ENCODE measurements around the gene GNE. TPM values are rescaled to one million over a fixed set of nuclear protein-coding genes. Genes with fewer than 3 reads are reported as not detected.
"Not testable (repeated sequence)": the region's sequence is repeated elsewhere in the genome, so short reads cannot be mapped to it uniquely, and the experiment has no call there.

Gene GNE
- total RNA-seq, 1 experiment from 2014 or later, result 8.4 TPM

DNA sequence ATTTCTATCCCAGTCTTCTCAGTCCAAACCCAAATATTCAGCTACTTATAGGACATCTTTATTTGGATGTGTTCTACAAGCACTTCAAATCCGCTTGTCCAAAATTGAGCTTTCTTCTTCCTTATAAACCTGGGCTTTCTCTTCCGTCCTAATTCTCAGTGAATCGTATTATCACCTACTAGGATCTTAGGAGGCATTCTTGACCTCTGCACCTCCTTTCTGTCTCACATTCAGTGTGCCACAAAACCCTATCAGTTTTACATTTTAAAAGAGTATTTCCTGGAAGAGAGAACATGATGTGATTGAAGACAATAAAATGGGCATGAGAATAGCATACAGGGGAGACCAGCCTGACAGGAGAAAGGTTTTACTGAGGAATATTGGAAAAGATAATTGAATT lies 16.8 kb upstream of the GNE start (continued):
- TF ChIP-seq ELF1 (IDR thresholded peaks at IDR 0.05; ENCODE audit: borderline replicate concordance, low read depth), result no peak

GRCh38 chr9:36273354-36273753 lies 15.1 kb upstream of the GNE start:
- H3K36me3 ChIP-seq (ENCODE audit: control insufficient read depth in 1 of 2, insufficient read depth in 2 of 2, low read length in 2 of 2); H3K9me3 ChIP-seq (ENCODE audit: control insufficient read depth in 1 of 2, insufficient read depth in 1 of 2, low read depth in 1 of 2, low read length in 2 of 2); RAD21 ChIA-PET (ENCODE audit: low non-redundant PET in 1 of 2, low total read pairs in 2 of 2, uncharacterized antibody in 2 of 2, unreplicated experiment in 2 of 2); H3K27me3 ChIP-seq (ENCODE audit: insufficient read depth, low read length); DNase-seq (ENCODE audit: low read depth, low spot score); intact Hi-C loops (cut with micrococcal nuclease); H2AFZ ChIP-seq (ENCODE audit: low read depth, low read length, poor library complexity, severe bottlenecking); ATAC-seq; H3K79me2 ChIP-seq (ENCODE audit: insufficient read depth, low read length); H3K27ac ChIP-seq (ENCODE audit: low read depth, low read length); H4K20me1 ChIP-seq (ENCODE audit: insufficient read depth); H3K9ac ChIP-seq (ENCODE audit: low read length); BruUV-seq (replicated peaks); H3K9me2 ChIP-seq (ENCODE audit: insufficient read depth); POLR2A ChIA-PET; H3K4me1 ChIP-seq (ENCODE audit: control insufficient read depth in 1 of 2, insufficient read depth in 2 of 2, low read length in 2 of 2); CTCF ChIA-PET; H3K4me3 ChIP-seq (replicated peaks in 1 of 2; ENCODE audit: low read depth in 1 of 2, low read length in 2 of 2); H3K4me2 ChIP-seq (ENCODE audit: low read length): not testable (repeated sequence)

DNA sequence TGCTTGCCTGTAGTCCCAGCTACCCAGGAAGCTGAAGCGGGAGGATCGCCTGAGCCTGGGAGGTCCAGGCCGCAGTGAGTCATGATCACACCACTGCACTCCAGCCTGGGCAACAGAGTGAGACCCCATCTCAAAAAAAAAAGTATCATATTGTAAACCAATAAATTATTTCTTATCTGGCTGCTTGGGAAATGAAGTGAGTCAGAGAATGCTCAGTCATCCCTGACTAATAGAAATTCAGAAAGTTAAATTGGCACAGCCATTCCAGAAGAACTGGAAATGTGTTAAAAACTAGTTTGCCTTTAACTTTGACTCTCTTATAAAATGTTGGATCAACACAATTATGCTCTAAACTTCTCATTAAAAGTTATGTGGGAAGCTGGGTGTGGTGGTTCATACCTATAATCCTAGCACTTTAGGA lies 9.8 kb upstream of the GNE start:
- RAD21 ChIA-PET (ENCODE audit: low non-redundant PET in 1 of 2, low total read pairs in 2 of 2, uncharacterized antibody in 2 of 2, unreplicated experiment in 2 of 2), result no interaction called here
- CTCF ChIA-PET, result no interaction called here
- H3K9ac ChIP-seq (ENCODE audit: low read length), result no peak overlapping the region
- H3K27ac ChIP-seq (ENCODE audit: low read depth, low read length), result no peak overlapping the region
- POLR2A ChIA-PET, result no interaction called here
- H3K4me2 ChIP-seq (ENCODE audit: low read length), result no peak overlapping the region
- no peaks in the 10 kb centered on the region for H3K27me3 ChIP-seq (ENCODE audit: insufficient read depth, low read length)
- peaks cover 0 to 8% of the 10 kb centered on the region in 2 experiments; a peak in 1 of 4 replicates for H3K4me1 ChIP-seq (ENCODE audit: control insufficient read depth in 1 of 2, insufficient read depth in 2 of 2, low read length in 2 of 2)
- no TSS peak for BruUV-seq (replicated peaks)
- TF ChIP-seq YY1 (IDR thresholded peaks at IDR 0.05; ENCODE audit: extremely low read depth, insufficient replicate concordance, low read depth, low read length) (no peak), POLR2A (IDR thresholded peaks at IDR 0.05; ENCODE audit: borderline replicate concordance, extremely low read depth, insufficient read depth, insufficient read length) (no peak), EZH2 (IDR thresholded peaks at IDR 0.05) (no peak), TCF7L2 (IDR thresholded peaks at IDR 0.05; ENCODE audit: borderline replicate concordance, extremely low read depth, insufficient read depth, insufficient read length) (no peak), CEBPB (IDR thresholded peaks at IDR 0.05; ENCODE audit: low read depth) (no peak), SIN3A (IDR thresholded peaks at IDR 0.05; ENCODE audit: low read depth) (no peak), SP1 (IDR thresholded peaks at IDR 0.05; ENCODE audit: low read depth) (no peak)
- TF ChIP-seq, protein P1, sequence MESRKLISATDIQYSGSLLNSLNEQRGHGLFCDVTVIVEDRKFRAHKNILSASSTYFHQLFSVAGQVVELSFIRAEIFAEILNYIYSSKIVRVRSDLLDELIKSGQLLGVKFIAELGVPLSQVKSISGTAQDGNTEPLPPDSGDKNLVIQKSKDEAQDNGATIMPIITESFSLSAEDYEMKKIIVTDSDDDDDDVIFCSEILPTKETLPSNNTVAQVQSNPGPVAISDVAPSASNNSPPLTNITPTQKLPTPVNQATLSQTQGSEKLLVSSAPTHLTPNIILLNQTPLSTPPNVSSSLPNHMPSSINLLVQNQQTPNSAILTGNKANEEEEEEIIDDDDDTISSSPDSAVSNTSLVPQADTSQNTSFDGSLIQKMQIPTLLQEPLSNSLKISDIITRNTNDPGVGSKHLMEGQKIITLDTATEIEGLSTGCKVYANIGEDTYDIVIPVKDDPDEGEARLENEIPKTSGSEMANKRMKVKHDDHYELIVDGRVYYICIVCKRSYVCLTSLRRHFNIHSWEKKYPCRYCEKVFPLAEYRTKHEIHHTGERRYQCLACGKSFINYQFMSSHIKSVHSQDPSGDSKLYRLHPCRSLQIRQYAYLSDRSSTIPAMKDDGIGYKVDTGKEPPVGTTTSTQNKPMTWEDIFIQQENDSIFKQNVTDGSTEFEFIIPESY (IDR thresholded peaks at IDR 0.05; ENCODE audit: extremely low read depth, insufficient replicate concordance, low read length), result no peak
- DNase-seq (ENCODE audit: low read depth, low spot score) (no peak), ATAC-seq (no peak)
- no peaks in the 10 kb centered on the region for H3K9me3 ChIP-seq (ENCODE audit: control insufficient read depth in 1 of 2, insufficient read depth in 1 of 2, low read depth in 1 of 2, low read length in 2 of 2)
- no peaks in the 10 kb centered on the region for H4K20me1 ChIP-seq (ENCODE audit: insufficient read depth)
- no peaks in the 10 kb centered on the region for H3K36me3 ChIP-seq (ENCODE audit: control insufficient read depth in 1 of 2, insufficient read depth in 2 of 2, low read length in 2 of 2)
- no peaks in the 10 kb centered on the region for H3K79me2 ChIP-seq (ENCODE audit: insufficient read depth, low read length)
- intact Hi-C loops (cut with micrococcal nuclease), result no loop called here
- H2AFZ ChIP-seq (ENCODE audit: low read depth, low read length, poor library complexity, severe bottlenecking), result no peak overlapping the region
- H3K4me3 ChIP-seq (replicated peaks in 1 of 2; ENCODE audit: low read depth in 1 of 2, low read length in 2 of 2), result no peak overlapping the region
- H3K9me2 ChIP-seq (ENCODE audit: insufficient read depth), result no peaks in the 10 kb centered on the region
